ENCODE measurements around the gene CRYM.

Gene CRYM

DNA sequence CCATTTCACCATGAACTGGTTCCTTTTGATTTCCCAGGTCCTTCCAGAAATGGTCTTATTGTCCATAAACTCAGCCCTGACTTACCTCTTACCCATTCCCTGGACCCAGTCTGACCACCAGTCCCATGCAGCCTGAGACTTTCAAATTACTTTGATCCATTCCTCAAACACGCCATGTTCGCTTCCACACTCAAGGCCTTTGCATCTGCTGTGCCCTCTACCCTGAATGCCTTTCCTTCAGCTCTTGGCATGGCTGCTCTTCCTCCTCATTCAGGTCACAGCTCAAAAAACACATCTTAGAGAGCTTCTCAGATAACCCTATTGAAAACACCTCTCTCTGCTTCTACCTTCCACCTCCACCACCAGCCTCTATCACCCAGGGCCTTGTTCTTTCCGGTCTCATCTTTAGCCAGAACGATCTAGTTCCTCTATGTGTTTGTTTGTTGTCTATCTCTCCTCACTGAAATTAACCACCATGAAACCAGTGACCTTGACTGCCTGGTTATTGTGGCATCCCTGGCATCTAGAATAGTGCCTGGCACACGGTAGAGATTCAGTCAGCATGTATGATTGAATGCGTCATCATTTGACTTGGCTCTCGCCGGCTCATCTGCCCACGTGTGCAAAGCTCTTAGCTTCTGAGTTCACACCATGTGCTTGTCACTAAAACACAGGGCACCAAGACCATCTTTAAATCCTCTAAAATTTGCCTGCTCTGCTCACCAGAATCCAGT, 12.8 kb downstream of the CRYM start:
- H3K36me3 ChIP-seq: no peaks in the 10 kb centered on the region
- H3K4me3 ChIP-seq (ENCODE audit: low read depth in 1 of 2, low read length in 1 of 2): no peak overlapping the region
- no peak for TF ChIP-seq CTCF (IDR thresholded peaks at IDR 0.05)
- no peaks in the 10 kb centered on the region for H3K9me3 ChIP-seq
- no peaks in the 10 kb centered on the region for H3K4me1 ChIP-seq (ENCODE audit: control insufficient read depth in 1 of 2, insufficient read depth in 1 of 2, low read depth in 1 of 2, low read length in 1 of 2)
- H3K27ac ChIP-seq: no peak overlapping the region
- no peaks in the 10 kb centered on the region for H3K27me3 ChIP-seq

DNA sequence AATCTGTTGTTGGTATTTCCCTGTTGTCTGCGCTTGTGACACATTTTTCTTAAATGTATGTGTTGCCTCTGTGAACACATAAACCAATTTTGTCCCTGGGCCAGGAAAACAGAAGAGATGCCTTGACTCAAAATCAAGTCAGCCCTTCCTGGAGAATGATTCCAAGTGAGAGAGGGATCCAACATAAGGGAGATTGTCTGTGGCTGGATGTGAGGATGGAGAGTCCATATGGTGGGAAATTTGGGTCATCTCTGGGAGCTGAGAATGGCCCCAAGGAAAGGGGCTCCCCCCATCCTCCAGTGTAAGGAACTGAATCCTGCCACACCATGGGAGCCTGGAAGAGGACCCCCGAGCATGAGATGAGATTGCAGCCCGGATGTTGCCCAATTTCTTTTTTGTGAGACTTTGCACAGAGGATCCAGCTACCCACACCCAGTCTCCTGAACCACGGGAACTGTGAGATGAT, 13.5 kb downstream of the CRYM start:
- Histone ChIP-seq H3K27me3 (no peaks in the 10 kb centered on the region), H3K27ac (no peak overlapping the region), H3K4me3 (ENCODE audit: low read depth in 1 of 2, low read length in 1 of 2) (no peak overlapping the region), H3K36me3 (no peaks in the 10 kb centered on the region), H3K9me3 (no peaks in the 10 kb centered on the region), H3K4me1 (ENCODE audit: control insufficient read depth in 1 of 2, insufficient read depth in 1 of 2, low read depth in 1 of 2, low read length in 1 of 2) (no peaks in the 10 kb centered on the region)
- TF ChIP-seq CTCF (IDR thresholded peaks at IDR 0.05): no peak

- H3K36me3 ChIP-seq: no peaks in the 10 kb centered on the region
- H3K9me3 ChIP-seq: no peaks in the 10 kb centered on the region
- TF ChIP-seq CTCF (IDR thresholded peaks at IDR 0.05): no peak
- H3K27ac ChIP-seq: no peak overlapping the region
- no peak overlapping the region for H3K4me3 ChIP-seq (ENCODE audit: low read depth in 1 of 2, low read length in 1 of 2)
- no peaks in the 10 kb centered on the region for H3K27me3 ChIP-seq
- no peaks in the 10 kb centered on the region for H3K4me1 ChIP-seq (ENCODE audit: control insufficient read depth in 1 of 2, insufficient read depth in 1 of 2, low read depth in 1 of 2, low read length in 1 of 2)
Observed at GRCh38 chr16:21263640-21264570, 14.2 kb downstream of the CRYM start.

GRCh38 chr16:21262779-21263639, 15.1 kb downstream of the CRYM start:
- no peak for TF ChIP-seq CTCF (IDR thresholded peaks at IDR 0.05)
- Histone ChIP-seq H3K4me3 (ENCODE audit: low read depth in 1 of 2, low read length in 1 of 2) (no peak overlapping the region), H3K36me3 (no peaks in the 10 kb centered on the region), H3K9me3 (no peaks in the 10 kb centered on the region), H3K27me3 (no peaks in the 10 kb centered on the region), H3K27ac (no peak overlapping the region), H3K4me1 (ENCODE audit: control insufficient read depth in 1 of 2, insufficient read depth in 1 of 2, low read depth in 1 of 2, low read length in 1 of 2) (no peaks in the 10 kb centered on the region)
